Activated CD4-positive, alpha-beta memory T cell treated with anti-CD3 and anti-CD28 coated beads for 36 hours (primary cell): ENCODE measurements around the gene CACNG4. TPM values are rescaled to one million over a fixed set of nuclear protein-coding genes. Genes with fewer than 3 reads are reported as not detected.

Experiments
- CTCF ChIA-PET: fragments of 350-600 bp; sonication (Branson Sonifier 250); formaldehyde crosslinking; loops from one replicate; lab custom pipeline; 2021; ENCODE audit warnings: antibody characterized with exemption, inconsistent platforms; lab: Charles Lee
- POLR2A ChIA-PET: fragments of 350-600 bp; sonication (Branson Sonifier 250); formaldehyde crosslinking; loops from one replicate; lab custom pipeline; 2021; ENCODE audit warnings: antibody characterized with exemption; lab: Charles Lee
- DNase-seq: peaks from one replicate; pipeline ENCODE4 v3.0.0-alpha.2; 2020
- H3K27ac Mint-ChIP-seq: one replicate; pipeline ENCODE4 v1.8.0; 2021; ENCODE audit warnings: mixed read lengths
- H3K27me3 Mint-ChIP-seq: one replicate; pipeline ENCODE4 v1.8.0; 2021; ENCODE audit warnings: mixed read lengths
- H3K36me3 Mint-ChIP-seq: one replicate; pipeline ENCODE4 v1.8.0; 2021; ENCODE audit warnings: mixed read lengths
- H3K4me1 Mint-ChIP-seq: one replicate; pipeline ENCODE4 v1.8.0; 2021; ENCODE audit warnings: low read depth, mixed read lengths
- H3K4me3 Mint-ChIP-seq: one replicate; pipeline ENCODE4 v1.8.0; 2021; ENCODE audit warnings: mild to moderate bottlenecking, mixed read lengths
- H3K9me3 Mint-ChIP-seq: one replicate; pipeline ENCODE4 v1.8.0; 2021; ENCODE audit warnings: mixed read lengths
- intact Hi-C: fragments of 100-400 bp; cut with micrococcal nuclease; formaldehyde crosslinking; loops from one replicate; pipeline ENCODE4 v1.15.1; 2023
- total RNA-seq, 2 experiments: library from RNA; stranded (reverse); gene quantifications; one replicate each; pipeline ENCODE4 v1.2.3, GENCODE V29; 2021

CACNG4 gene
- not detected for total RNA-seq

DNA sequence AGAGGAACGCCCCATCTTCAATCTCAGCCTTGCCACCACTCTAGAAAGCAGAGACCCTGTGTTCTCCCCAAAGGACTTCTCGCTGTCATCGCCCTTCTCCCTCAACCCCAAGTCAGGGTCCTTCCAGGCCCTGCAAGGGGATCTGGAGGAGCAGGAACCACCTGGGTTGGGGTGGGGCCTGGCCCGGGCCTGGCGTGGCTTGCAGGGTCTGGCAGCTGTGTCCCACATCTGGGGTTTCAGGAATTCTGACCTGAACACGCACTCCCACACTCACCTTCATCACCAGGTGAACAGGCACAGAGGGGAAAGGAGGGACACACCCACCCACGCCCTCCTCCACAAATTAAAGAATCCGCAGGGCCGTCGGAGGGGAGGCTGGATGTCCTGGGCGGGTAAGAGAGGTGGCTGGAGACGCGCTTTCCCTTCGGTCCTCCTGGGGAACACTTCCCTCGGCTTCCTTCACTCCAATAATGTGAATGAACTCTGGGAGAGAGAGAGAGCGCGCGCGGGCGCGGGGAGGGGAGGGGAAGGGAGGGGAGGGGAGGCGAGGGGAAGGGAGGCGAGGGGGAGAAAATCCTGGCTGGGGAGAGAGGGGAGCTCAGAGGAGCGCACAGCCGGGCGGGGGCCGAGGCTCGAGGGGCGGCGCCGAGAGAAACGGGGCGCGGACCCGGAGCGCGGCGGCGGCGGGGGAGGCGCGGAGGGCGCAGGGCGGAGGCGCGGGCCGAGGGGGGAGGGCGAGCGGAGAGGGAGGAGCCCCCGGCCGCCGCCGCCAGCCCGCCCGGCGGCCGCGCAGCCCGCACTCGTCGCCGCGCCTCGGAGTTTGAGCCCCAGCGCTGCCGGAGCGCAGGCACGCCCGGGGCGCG, at the start of gene CACNG4:
CACNG4 (plus strand) TSS at position 799 of the 863 bp plus-strand sequence. CDS start 205 bp downstream, outside the sequence.
- no peak within 1 kb of the TSS for H3K27ac Mint-ChIP-seq
- ChIA-PET POLR2A (no interaction called here), CTCF (no interaction called here)
- intact Hi-C loops = no loop called here
- H3K9me3 Mint-ChIP-seq = no peaks in the 10 kb centered on the region
- H3K27me3 Mint-ChIP-seq = peaks cover 57% of the 10 kb centered on the region
- DNase-seq = no peak
- peaks cover 9% of the 10 kb centered on the region for H3K4me1 Mint-ChIP-seq
- H3K36me3 Mint-ChIP-seq = no peaks in the 10 kb centered on the region
- peak within 1 kb of the TSS; percentile 48 for H3K4me3 Mint-ChIP-seq

DNA sequence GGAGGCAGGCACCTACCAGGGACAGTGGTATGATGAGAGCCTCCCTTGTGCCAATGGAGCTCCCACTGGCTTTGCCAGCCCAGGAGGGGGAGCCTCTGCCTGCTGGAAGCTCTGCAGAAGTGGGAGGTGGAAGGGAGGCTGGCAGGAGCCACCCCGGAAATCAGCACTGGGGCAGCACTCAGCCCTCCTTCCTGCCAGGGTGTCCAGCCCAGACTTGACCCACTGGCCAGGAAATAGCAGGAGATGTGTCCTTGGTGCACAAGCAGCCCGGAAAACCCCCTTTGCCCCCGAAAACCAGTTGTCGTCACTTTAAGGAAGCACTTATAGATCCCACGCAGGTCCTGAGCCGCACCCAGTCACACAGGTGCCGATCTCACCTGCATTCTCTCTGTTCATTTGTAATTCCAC, 49.3 kb upstream of the CACNG4 start:
- Mint-ChIP-seq H3K36me3 (no peaks in the 10 kb centered on the region), H3K27me3 (peaks cover 19% of the 10 kb centered on the region), H3K4me3 (no peak overlapping the region), H3K4me1 (no peaks in the 10 kb centered on the region), H3K27ac (no peak overlapping the region), H3K9me3 (peaks cover 2% of the 10 kb centered on the region)
- CTCF ChIA-PET = interaction anchor here (0.8 kb wide), 1 partner anchor 167 kb away, joined by 3 read pairs; no protein-coding TSS in a partner anchor
- intact Hi-C loops = no loop called here
- POLR2A ChIA-PET = no interaction called here
- peak; percentile 12 for DNase-seq

DNA sequence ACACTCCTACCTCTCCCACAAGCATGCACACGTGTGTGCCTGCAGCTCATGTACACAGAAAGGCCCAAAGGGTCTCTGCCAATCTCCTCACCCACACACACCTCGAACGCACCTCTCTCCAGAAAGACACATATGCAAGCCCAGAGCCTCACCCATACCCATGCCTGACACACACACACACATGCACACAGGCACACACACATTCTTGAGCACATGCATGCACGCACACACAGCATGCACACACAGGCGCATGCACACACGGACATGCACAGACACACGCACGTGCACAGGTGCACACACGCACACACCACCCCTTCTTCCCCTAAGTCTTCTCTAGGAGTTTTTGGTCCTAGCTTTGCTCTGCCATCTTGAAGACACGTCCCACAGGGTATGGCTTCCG, 48.7 kb upstream of the CACNG4 start:
- DNase-seq = no peak
- Mint-ChIP-seq H3K36me3 (no peaks in the 10 kb centered on the region), H3K4me3 (no peak overlapping the region), H3K9me3 (peaks cover 2% of the 10 kb centered on the region), H3K27me3 (peaks cover 22% of the 10 kb centered on the region), H3K27ac (no peak overlapping the region), H3K4me1 (no peaks in the 10 kb centered on the region)
- intact Hi-C loops = no loop called here
- ChIA-PET POLR2A (no interaction called here), CTCF (interaction anchor here (0.6 kb wide), 1 partner anchor 8 kb away, joined by 3 read pairs; no protein-coding TSS in a partner anchor)

DNA sequence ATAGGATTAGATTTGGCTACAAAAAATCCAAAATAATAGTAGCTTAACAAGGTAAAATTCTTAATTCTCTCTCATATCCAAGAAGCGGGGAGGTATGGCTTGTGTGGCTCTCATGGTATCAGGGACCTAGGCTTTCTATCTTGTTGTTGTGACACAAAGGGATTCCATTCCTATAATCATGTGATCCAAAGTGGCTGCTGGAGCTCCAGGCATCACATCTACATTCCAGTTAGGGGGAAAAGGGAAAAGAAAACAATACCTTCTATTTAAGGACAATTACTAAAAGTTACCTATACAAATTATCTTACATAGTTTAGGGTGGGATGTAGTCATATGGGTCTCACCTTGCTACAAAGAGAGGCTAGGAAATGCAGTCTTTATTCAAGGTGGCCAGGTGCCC, 47.6 kb upstream of the CACNG4 start:
- ChIA-PET CTCF (no interaction called here), POLR2A (no interaction called here)
- peaks cover 6% of the 10 kb centered on the region for H3K9me3 Mint-ChIP-seq
- no peak for DNase-seq
- H3K27me3 Mint-ChIP-seq = peaks cover 22% of the 10 kb centered on the region
- H3K27ac Mint-ChIP-seq = no peak overlapping the region
- H3K4me1 Mint-ChIP-seq = no peaks in the 10 kb centered on the region
- intact Hi-C loops = no loop called here
- H3K4me3 Mint-ChIP-seq = no peak overlapping the region
- no peaks in the 10 kb centered on the region for H3K36me3 Mint-ChIP-seq

DNA sequence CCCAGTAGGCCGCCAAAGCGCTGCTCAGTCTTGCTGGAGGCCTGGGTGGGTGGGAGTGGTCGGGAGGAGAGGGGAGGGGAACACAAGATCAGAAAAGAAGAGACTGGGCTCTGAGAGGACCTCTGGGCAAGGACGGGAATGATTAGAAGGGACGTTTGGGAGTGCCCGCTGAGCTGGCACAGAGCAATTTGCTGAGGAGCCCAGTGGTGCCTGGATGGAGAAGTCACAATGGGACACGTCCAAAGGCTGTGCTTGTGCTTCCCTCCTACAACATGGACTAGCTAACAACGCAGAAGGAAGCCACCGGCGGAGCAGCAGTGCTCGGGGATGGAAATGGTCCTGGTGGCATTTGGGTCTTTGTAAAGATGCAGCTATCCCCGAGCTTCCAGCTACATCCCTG, 45.6 kb upstream of the CACNG4 start:
- intact Hi-C loops = no loop called here
- ChIA-PET POLR2A (no interaction called here), CTCF (no interaction called here)
- no peak overlapping the region for H3K4me3 Mint-ChIP-seq
- peaks cover 6% of the 10 kb centered on the region for H3K9me3 Mint-ChIP-seq
- no peaks in the 10 kb centered on the region for H3K36me3 Mint-ChIP-seq
- no peaks in the 10 kb centered on the region for H3K4me1 Mint-ChIP-seq
- no peak overlapping the region for H3K27ac Mint-ChIP-seq
- no peak for DNase-seq
- H3K27me3 Mint-ChIP-seq = peaks cover 25% of the 10 kb centered on the region

DNA sequence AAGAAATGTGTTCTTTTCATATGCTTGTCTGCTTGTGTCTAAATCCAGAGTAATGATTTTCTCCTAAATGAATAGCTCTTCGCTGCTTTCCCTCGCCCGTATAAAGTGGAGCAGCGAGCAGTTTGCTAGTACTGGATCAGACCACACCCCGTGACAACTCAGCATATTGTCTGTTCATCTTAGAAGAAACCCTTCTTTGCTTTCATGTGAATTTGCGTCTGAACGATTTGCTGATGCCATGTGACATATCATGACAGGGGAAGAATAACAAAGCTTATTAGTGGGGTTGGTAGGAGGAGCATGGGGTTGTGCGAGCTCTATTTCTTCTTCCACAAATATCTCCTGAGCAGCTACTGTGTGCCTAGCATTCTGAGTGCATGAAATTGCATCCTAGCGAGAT, 44.1 kb upstream of the CACNG4 start:
- no peak overlapping the region for H3K27ac Mint-ChIP-seq
- CTCF ChIA-PET = no interaction called here
- H3K4me3 Mint-ChIP-seq = no peak overlapping the region
- peaks cover 26% of the 10 kb centered on the region for H3K27me3 Mint-ChIP-seq
- no peaks in the 10 kb centered on the region for H3K4me1 Mint-ChIP-seq
- no peaks in the 10 kb centered on the region for H3K36me3 Mint-ChIP-seq
- no peak for DNase-seq
- POLR2A ChIA-PET = no interaction called here
- intact Hi-C loops = no loop called here
- peaks cover 6% of the 10 kb centered on the region for H3K9me3 Mint-ChIP-seq

DNA sequence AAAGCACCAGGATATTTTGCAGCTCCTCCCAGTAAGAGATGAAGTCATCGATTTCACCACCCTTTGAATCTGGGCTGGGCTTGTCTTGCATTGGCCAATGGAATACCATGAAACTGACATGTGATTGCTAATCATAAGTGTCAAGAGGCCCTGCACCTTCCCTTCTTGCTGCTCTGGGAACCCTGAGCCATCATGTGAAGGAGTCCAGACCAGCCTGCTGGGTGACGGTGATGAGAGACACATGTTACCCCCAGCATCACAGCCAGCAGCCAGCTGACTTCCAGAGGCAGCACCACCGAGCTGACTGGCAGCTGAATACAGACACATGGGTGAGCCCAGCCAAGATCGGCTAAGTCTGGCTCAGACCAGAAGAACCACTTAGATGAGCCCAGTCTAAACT, 43.6 kb upstream of the CACNG4 start:
- no peaks in the 10 kb centered on the region for H3K36me3 Mint-ChIP-seq
- no peaks in the 10 kb centered on the region for H3K4me1 Mint-ChIP-seq
- peaks cover 24% of the 10 kb centered on the region for H3K27me3 Mint-ChIP-seq
- DNase-seq = no peak
- H3K27ac Mint-ChIP-seq = no peak overlapping the region
- ChIA-PET CTCF (no interaction called here), POLR2A (no interaction called here)
- peaks cover 6% of the 10 kb centered on the region for H3K9me3 Mint-ChIP-seq
- no peak overlapping the region for H3K4me3 Mint-ChIP-seq
- intact Hi-C loops = no loop called here

DNA sequence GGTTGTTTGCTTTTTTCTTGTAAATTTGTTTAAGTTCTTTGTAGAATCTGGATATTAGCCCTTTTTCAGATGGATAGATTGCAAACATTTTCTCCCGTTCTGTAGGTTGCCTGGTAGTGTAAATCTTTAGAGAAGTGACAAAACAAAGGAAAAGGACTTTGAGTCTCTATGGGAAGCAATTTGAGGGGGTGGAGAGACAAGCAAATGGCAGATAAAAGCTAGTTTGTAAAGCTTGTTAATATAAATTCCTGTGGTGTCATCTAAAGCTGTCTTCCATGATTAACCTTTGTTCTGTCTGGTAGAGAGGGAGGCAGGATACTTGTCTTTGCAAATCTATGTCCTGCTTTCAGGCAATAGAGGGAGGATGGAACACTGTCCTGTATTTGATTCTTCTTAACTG, 40.6 kb upstream of the CACNG4 start:
- intact Hi-C loops = no loop called here
- Mint-ChIP-seq H3K27me3 (peaks cover 33% of the 10 kb centered on the region), H3K36me3 (no peaks in the 10 kb centered on the region), H3K9me3 (peaks cover 4% of the 10 kb centered on the region), H3K27ac (no peak overlapping the region), H3K4me1 (no peaks in the 10 kb centered on the region), H3K4me3 (no peak overlapping the region)
- CTCF ChIA-PET = no interaction called here
- DNase-seq = no peak
- POLR2A ChIA-PET = no interaction called here

DNA sequence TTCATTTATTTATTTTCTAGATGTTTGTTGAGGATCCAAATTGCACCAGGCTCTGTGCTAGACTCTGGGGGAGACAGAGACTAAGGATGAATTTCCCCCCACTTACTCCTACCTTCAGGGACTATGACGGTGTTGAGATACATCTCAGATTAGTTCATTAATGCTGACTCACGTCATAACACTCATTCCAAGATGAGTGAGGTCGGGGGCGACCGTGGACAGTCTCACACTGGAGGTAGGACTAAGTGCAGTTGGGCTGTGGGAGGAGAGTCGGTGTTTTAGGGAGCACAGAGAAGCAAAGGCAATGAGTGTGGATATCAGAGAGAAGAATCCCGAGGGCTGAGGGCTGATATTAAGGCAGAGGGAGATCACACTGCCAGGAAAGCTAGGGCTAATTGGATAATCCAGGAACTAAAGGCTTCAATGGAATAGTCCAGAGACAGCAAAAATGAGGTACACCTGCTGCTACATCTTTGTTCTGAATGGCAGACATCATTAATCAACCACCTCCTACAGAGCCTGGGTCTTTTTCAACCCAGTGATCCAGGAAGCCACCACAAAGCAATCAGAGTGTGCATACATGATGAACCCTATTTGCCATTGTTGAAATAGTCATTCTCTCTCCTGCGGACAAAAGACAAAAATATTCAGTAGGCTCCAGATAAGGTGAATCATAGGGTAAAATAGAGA, 38.6 kb upstream of the CACNG4 start:
- Mint-ChIP-seq H3K27me3 (peaks cover 37% of the 10 kb centered on the region), H3K27ac (no peak overlapping the region), H3K4me3 (no peak overlapping the region), H3K9me3 (peaks cover 4% of the 10 kb centered on the region), H3K36me3 (no peaks in the 10 kb centered on the region), H3K4me1 (no peaks in the 10 kb centered on the region)
- ChIA-PET CTCF (no interaction called here), POLR2A (no interaction called here)
- no peak for DNase-seq
- intact Hi-C loops = no loop called here

DNA sequence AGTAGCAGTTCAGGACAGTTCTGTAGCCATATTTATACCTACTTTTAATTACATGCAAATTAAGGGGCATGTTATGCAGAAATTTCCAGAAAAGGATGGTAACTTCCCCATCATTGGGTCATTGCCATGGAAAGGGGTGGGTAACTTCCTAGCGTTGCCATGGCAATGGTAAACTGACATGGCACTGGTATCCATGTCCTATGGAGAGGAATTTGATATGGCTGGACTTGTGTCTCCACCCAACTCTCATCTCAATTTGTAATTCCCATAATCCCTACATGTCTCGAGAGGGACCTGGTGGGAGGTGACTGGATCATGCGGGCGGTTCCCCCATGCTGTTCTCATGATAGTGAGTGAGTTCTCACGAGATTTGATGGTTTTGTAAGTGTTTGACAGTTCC, 35.6 kb upstream of the CACNG4 start:
- POLR2A ChIA-PET = no interaction called here
- intact Hi-C loops = no loop called here
- Mint-ChIP-seq H3K4me3 (no peak overlapping the region), H3K36me3 (no peaks in the 10 kb centered on the region), H3K4me1 (no peaks in the 10 kb centered on the region), H3K9me3 (no peaks in the 10 kb centered on the region), H3K27ac (no peak overlapping the region), H3K27me3 (peaks cover 32% of the 10 kb centered on the region)
- DNase-seq = no peak
- CTCF ChIA-PET = no interaction called here

DNA sequence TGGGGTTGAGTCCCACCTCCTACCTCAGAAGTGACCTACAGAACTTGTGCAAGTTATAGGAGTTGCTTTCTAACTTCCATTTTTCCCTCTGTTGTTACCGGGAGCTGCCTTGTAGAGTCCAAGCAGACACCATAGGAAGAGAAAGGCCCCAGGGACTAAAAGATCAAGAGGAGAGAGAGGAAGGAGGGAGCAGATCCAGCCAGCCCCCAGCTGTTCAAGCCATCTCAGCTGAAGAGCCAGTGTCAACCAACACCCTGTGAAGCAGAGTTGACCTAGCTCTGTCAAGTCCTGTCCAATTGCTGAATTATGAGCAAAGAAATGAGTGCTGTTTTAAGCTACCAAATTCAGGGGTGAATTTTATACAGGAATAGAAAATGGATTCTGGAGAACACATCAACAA, 34.9 kb upstream of the CACNG4 start:
- H3K4me1 Mint-ChIP-seq = no peaks in the 10 kb centered on the region
- DNase-seq = no peak
- ChIA-PET CTCF (no interaction called here), POLR2A (no interaction called here)
- no peaks in the 10 kb centered on the region for H3K36me3 Mint-ChIP-seq
- H3K9me3 Mint-ChIP-seq = no peaks in the 10 kb centered on the region
- no peak overlapping the region for H3K4me3 Mint-ChIP-seq
- intact Hi-C loops = no loop called here
- H3K27ac Mint-ChIP-seq = no peak overlapping the region
- H3K27me3 Mint-ChIP-seq = peaks cover 29% of the 10 kb centered on the region

DNA sequence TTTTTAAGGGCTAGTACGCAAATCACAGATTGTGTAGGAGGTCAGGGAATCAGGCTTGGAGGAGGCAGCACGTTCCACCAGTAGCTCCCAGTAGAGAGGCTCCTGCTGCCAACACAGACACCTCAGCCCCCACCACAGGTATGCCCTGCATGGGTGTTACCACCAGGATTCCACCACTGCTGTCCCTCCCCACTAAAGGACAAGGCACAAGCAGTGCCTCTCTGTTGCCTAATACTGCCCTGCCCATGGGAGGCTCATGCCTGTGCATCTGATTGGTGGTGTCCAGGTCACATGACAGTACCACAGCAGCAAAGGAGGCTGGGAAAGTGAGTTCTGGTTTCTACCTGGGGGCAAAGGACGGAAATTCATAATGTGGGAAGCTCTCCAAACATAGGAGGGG, 33.6 kb upstream of the CACNG4 start:
- H3K27ac Mint-ChIP-seq = no peak overlapping the region

More for the DNA sequence above, 33.6 kb upstream of the CACNG4 start:
- Mint-ChIP-seq H3K9me3 (no peaks in the 10 kb centered on the region), H3K27me3 (peaks cover 26% of the 10 kb centered on the region), H3K4me1 (no peaks in the 10 kb centered on the region), H3K36me3 (no peaks in the 10 kb centered on the region), H3K4me3 (no peak overlapping the region)
- intact Hi-C loops = no loop called here
- CTCF ChIA-PET = no interaction called here
- DNase-seq = no peak
- POLR2A ChIA-PET = no interaction called here
